Right kidney (tissue), 1 donor: ENCODE measurements around the gene AFF3.

Experiments
- DNase-seq: peaks from one replicate; pipeline ENCODE4 v3.0.0-alpha.2; 2016

Gene AFF3

GRCh38 chr2:99597616-99598015 is 544.8 kb downstream of the AFF3 start:
- no peak for DNase-seq

GRCh38 chr2:99595373-99595772 is 547.0 kb downstream of the AFF3 start:
- no peak for DNase-seq

- no peak for DNase-seq
Measured at GRCh38 chr2:99593692-99594427, 548.5 kb downstream of the AFF3 start.

GRCh38 chr2:99576775-99577174 is 565.6 kb downstream of the AFF3 start:
- DNase-seq, result no peak

GRCh38 chr2:99573634-99574251 is 568.6 kb downstream of the AFF3 start:
- no peak for DNase-seq

GRCh38 chr2:99572373-99573164 is 569.8 kb downstream of the AFF3 start:
- no peak for DNase-seq

GRCh38 chr2:99571954-99572353 is 570.4 kb downstream of the AFF3 start:
- no peak for DNase-seq

GRCh38 chr2:99571533-99571932 is 570.9 kb downstream of the AFF3 start:
- DNase-seq, result no peak

GRCh38 chr2:99571021-99571420 is 571.4 kb downstream of the AFF3 start:
- DNase-seq, result no peak

- no peak for DNase-seq
Measured at GRCh38 chr2:99569386-99569785, 573.0 kb downstream of the AFF3 start.

GRCh38 chr2:99565227-99565626 is 577.2 kb downstream of the AFF3 start:
- DNase-seq, result no peak

GRCh38 chr2:99562516-99562915 is 579.9 kb downstream of the AFF3 start:
- no peak for DNase-seq

- no peak for DNase-seq
Measured at GRCh38 chr2:99561804-99562203, 580.6 kb downstream of the AFF3 start.

GRCh38 chr2:99559075-99559662 is 583.2 kb downstream of the AFF3 start:
- peak; percentile 53 for DNase-seq

- DNase-seq, result no peak
Measured at GRCh38 chr2:99555404-99555803, 587.0 kb downstream of the AFF3 start.

GRCh38 chr2:99554871-99555270 is 587.5 kb downstream of the AFF3 start:
- no peak for DNase-seq

- DNase-seq, result no peak
Measured at GRCh38 chr2:99554238-99554637, 588.2 kb downstream of the AFF3 start.

- no peak for DNase-seq
Measured at GRCh38 chr2:99552529-99552928, 589.9 kb downstream of the AFF3 start.

- DNase-seq, result no peak
Measured at GRCh38 chr2:99550368-99550767, 592.0 kb downstream of the AFF3 start.

- DNase-seq, result no peak
Measured at GRCh38 chr2:99545604-99546003, 596.8 kb downstream of the AFF3 start.

GRCh38 chr2:99545066-99545465 is 597.3 kb downstream of the AFF3 start:
- no peak for DNase-seq

- no peak for DNase-seq
Measured at GRCh38 chr2:99544608-99545007, 597.8 kb downstream of the AFF3 start.

- no peak for DNase-seq
Measured at GRCh38 chr2:99543247-99543646, 599.1 kb downstream of the AFF3 start.
